Type B pancreatic cell (in vitro differentiated cells): ENCODE results near the gene TRIM21. TPM values are rescaled to one million over a fixed set of nuclear protein-coding genes. Genes with fewer than 3 reads are reported as not detected.
"Not testable (repeated sequence)": the region's sequence is repeated elsewhere in the genome, so short reads cannot be mapped to it uniquely, and the experiment has no call there.

ENCODE experiments used
- DNase-seq: peaks from one replicate; pipeline ENCODE4 v3.0.0; 2021; ENCODE audit warnings: mixed read lengths; ENCODE audit not compliant: unreplicated experiment; ENCODE audit errors: extremely low spot score
- H3K27ac Mint-ChIP-seq: 2 replicates; pipeline ENCODE4 v1.8.0; 2021; ENCODE audit warnings: mild to moderate bottlenecking, mixed read lengths
- H3K27me3 Mint-ChIP-seq: 2 replicates; pipeline ENCODE4 v1.8.0; 2021; ENCODE audit warnings: mixed read lengths
- H3K36me3 Mint-ChIP-seq: 2 replicates; pipeline ENCODE4 v1.8.0; 2021; ENCODE audit warnings: mixed read lengths
- H3K4me1 Mint-ChIP-seq: one replicate; pipeline ENCODE4 v1.8.0; 2021; ENCODE audit warnings: mixed read lengths; ENCODE audit not compliant: unreplicated experiment
- H3K4me3 Mint-ChIP-seq: 2 replicates; pipeline ENCODE4 v1.8.0; 2021; ENCODE audit warnings: mild to moderate bottlenecking, mixed read lengths
- H3K9me3 Mint-ChIP-seq: 2 replicates; pipeline ENCODE4 v1.8.0; 2021; ENCODE audit warnings: mixed read lengths
- total RNA-seq: library from RNA; stranded (reverse); gene quantifications from 2 replicates; pipeline ENCODE4 v1.2.1, GENCODE V29; 2021; ENCODE audit warnings: low replicate concordance
- TF ChIP-seq, protein P1 (sequence below): fragments of 200-600 bp; sonication (generic); conservative IDR thresholded peaks from 2 replicates; pipeline ENCODE4 v1.5.0; 2021; ENCODE audit warnings: antibody characterized with exemption, mild to moderate bottlenecking

Gene TRIM21
- total RNA-seq, 1 donor from 2014 or later: 18.4 TPM

DNA sequence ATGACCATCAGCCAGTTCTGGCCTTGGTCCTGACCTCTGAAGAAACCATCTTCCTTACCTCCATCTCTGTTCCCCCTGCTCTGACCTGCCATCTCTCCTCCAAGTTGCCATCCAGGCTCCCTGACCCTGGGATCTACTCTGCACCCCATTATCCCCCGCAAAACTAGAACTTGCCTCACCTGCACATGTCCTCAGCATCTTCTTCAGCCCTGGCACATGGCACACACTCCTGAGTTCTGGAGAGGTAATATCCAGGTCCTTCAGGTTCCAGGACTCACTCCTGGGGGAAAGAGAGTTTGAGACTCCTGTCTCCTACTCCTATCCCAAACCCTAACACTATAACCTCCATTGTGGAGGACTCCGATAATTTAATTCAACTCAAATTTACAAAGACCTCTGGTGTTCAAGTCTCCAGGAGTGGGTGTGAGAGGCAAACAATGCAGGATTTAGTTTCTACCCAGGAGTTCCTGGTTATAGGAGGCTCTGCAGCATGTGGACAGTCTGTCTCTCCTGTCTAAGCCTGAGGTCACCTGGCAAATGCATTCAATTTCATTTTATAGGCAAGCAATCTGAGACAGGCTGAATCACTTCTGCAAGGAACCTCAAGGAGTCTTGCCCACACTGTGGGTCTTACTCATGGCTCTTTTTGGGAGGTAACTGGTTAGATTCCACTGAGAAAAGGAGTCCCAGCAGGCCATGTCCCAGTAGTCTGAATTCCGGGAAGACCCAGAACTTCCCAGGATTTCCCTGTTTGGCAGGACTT lies 7.3 kb downstream of the TRIM21 start:
- TF ChIP-seq, protein P1, sequence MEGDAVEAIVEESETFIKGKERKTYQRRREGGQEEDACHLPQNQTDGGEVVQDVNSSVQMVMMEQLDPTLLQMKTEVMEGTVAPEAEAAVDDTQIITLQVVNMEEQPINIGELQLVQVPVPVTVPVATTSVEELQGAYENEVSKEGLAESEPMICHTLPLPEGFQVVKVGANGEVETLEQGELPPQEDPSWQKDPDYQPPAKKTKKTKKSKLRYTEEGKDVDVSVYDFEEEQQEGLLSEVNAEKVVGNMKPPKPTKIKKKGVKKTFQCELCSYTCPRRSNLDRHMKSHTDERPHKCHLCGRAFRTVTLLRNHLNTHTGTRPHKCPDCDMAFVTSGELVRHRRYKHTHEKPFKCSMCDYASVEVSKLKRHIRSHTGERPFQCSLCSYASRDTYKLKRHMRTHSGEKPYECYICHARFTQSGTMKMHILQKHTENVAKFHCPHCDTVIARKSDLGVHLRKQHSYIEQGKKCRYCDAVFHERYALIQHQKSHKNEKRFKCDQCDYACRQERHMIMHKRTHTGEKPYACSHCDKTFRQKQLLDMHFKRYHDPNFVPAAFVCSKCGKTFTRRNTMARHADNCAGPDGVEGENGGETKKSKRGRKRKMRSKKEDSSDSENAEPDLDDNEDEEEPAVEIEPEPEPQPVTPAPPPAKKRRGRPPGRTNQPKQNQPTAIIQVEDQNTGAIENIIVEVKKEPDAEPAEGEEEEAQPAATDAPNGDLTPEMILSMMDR: no peak
- peaks cover 32% of the 10 kb centered on the region for H3K36me3 Mint-ChIP-seq
- H3K27ac Mint-ChIP-seq: no peak overlapping the region

DNA sequence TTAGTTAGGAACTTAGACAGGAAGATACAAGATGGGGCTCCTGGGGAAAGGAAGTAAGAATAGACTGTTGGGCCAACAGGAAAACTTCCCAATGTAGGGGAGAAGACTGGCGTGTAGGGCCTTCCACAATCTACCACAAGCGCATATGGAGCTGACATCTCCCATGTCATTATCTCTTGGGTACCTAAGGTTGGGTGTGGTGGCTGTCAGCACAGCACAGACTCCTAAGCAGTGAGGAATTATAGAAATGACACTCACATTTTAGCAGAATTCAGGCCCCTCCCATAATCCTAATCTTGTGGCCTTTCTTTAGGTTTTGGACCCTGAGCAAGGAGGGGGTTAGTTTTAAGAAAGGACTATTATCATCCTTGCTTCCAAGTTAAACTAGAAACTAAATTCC lies 11.6 kb downstream of the TRIM21 start:
- Mint-ChIP-seq H3K27me3 (no peaks in the 10 kb centered on the region), H3K36me3 (peaks cover 18% of the 10 kb centered on the region), H3K4me1 (no peaks in the 10 kb centered on the region), H3K4me3 (no peak overlapping the region), H3K27ac (no peak overlapping the region), H3K9me3 (no peaks in the 10 kb centered on the region)
- TF ChIP-seq, protein P1: no peak
- no peak for DNase-seq

More for the DNA sequence above, 7.3 kb downstream of the TRIM21 start:
- no peaks in the 10 kb centered on the region for H3K27me3 Mint-ChIP-seq
- no peaks in the 10 kb centered on the region for H3K9me3 Mint-ChIP-seq
- no peak for DNase-seq
- no peak overlapping the region for H3K4me3 Mint-ChIP-seq
- H3K4me1 Mint-ChIP-seq: no peaks in the 10 kb centered on the region

DNA sequence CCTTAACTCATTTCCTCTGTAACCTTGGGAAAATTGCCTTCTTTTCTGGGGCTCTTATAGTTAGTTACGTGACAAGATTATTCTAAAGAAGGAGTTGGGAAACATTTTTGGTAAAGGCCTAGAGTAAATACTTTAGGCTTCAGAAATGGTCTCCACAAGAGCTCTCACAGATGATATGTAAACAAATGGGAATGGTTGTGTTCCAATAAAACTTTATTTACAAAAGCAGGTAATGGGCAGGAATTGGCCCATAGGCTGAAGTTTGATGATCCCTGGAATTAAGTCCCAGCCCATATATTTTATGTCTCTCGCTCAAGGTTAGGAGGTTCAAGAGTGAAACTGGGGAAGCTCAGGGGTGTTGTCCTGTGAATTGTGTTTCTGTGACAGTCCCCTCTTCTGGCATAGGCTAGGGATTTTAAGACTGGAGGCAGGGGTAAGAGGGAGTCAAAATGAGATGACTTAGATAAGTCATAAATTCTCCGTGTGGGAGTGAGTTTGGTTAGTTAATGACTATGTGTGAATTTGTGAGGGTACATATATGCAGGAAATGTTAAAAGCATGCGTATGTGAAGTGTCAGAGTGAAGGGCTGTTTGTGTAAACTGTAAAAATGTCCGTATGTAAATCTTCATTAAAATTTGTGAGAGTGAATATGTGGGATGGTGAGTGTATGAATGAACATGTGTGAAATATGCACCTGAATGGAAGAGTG lies 17.9 kb downstream of the TRIM21 start:
- Mint-ChIP-seq H3K27me3 (no peaks in the 10 kb centered on the region), H3K4me1 (no peaks in the 10 kb centered on the region), H3K36me3 (no peaks in the 10 kb centered on the region), H3K9me3 (no peaks in the 10 kb centered on the region), H3K4me3 (no peak overlapping the region), H3K27ac (no peak overlapping the region)
- TF ChIP-seq, protein P1: no peak
- DNase-seq: no peak

DNA sequence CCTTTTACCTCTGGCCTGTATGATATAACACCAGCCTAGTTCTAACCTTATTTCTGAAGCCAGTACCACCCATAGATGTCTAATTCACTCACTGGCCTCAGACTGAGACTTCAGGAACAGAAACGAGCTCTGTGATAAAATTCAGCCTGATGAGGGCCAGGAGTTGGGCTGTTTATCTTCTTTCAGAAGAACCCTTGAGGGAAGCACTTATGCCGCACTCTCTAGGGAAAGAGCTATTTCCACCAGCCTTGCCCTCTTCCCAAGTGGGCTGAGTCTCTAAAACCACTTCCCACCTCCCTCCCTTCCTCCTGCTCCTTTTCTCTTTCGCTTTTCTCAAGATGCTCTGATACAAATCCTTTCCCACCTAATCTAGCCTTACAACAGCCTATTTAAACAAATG lies 23.3 kb downstream of the TRIM21 start:
- TF ChIP-seq, protein P1: no peak
- no peak for DNase-seq
- H3K9me3 Mint-ChIP-seq: no peaks in the 10 kb centered on the region
- no peaks in the 10 kb centered on the region for H3K4me1 Mint-ChIP-seq
- no peaks in the 10 kb centered on the region for H3K36me3 Mint-ChIP-seq
- H3K4me3 Mint-ChIP-seq: no peak overlapping the region
- no peaks in the 10 kb centered on the region for H3K27me3 Mint-ChIP-seq
- no peak overlapping the region for H3K27ac Mint-ChIP-seq

DNA sequence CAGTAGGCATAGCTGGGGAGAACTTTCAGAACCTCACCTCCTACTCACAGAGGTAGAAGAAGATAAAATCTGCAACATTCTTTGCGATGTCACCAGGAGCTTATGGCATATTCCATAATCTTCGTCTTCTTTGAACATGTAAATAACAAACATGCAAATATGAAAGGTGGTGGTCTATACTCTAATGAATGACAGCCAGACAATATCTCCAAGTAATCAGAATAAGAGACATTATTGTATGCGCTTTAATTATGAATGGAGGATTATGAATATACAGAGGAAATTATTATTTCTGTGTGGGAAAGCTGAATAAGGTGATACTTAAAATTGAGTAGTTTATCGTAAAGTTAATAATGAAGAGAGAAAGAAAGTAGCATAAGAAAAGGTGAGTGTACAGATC lies 25.2 kb downstream of the TRIM21 start, which contains the start of gene OR52B4:
OR52B4 (minus strand) TSS at position 101 of the 400 bp plus-strand sequence; CDS start at position 10, 91 bp downstream.
- no peak within 1 kb of the TSS for H3K4me3 Mint-ChIP-seq
- H3K36me3 Mint-ChIP-seq: no peaks in the 10 kb centered on the region
- no peaks in the 10 kb centered on the region for H3K9me3 Mint-ChIP-seq
- no peaks in the 10 kb centered on the region for H3K27me3 Mint-ChIP-seq
- no peaks in the 10 kb centered on the region for H3K4me1 Mint-ChIP-seq
- TF ChIP-seq, protein P1: no peak
- DNase-seq: no peak
- H3K27ac Mint-ChIP-seq: no peak within 1 kb of the TSS

DNA sequence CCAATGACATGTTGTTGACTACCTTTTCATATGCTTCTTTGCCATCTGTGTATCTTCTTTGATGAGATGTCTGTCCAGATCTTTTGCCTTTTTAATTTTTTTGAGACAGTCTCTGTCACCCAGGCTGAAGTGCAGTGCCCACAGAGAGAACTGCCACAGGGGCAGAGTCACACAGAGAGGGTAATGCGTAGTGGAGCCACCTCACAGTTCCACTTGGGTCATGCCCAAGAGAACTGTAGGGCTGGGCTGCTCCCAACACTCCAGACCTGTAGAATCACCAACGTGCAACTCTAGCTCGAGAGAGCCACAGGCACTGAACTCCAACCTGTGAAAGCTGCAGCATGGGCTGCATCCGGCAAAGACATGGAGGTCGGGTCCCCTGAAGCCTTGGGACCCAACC lies 45.4 kb downstream of the TRIM21 start:
- H3K36me3 Mint-ChIP-seq, H3K9me3 Mint-ChIP-seq, H3K27me3 Mint-ChIP-seq, DNase-seq, H3K4me1 Mint-ChIP-seq, H3K27ac Mint-ChIP-seq, H3K4me3 Mint-ChIP-seq: not testable (repeated sequence)

DNA sequence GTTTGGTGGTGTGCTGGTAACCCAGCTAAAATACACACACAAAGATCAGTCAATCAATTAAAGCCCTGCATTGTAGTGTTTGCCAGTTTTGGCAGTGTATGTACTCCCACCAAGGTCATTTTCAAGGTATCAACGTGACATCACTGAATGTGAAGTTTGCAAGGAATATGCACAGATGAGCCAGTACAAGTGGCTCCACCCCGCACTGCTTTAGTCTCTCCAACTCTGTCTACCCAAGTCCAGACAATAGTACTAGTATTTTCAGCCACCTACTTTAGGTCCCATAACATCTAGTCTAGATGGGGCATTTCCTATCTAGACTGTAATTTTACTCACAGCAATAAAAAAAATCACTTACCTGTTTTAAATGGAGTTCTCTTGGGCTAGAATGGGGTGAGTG lies 48.1 kb downstream of the TRIM21 start:
- not testable (repeated sequence) for H3K4me3 Mint-ChIP-seq, DNase-seq, H3K36me3 Mint-ChIP-seq, H3K27ac Mint-ChIP-seq, H3K9me3 Mint-ChIP-seq, H3K27me3 Mint-ChIP-seq, H3K4me1 Mint-ChIP-seq
